ENCODE results near the gene RNASE2.
"Not testable (repeated sequence)": the region's sequence is repeated elsewhere in the genome, so short reads cannot be mapped to it uniquely, and the experiment has no call there.

- not testable (repeated sequence) for TF ChIP-seq POLR2A (IDR thresholded peaks at IDR 0.05; ENCODE audit: low read length); GATA1 (IDR thresholded peaks at IDR 0.05; ENCODE audit: low read depth, low read length)
Measured at GRCh38 chr14:20958946-20959345, 3.7 kb downstream of the RNASE2 start.
